ENCODE measurements around the gene BCAS4. TPM values are rescaled to one million over a fixed set of nuclear protein-coding genes. Genes with fewer than 3 reads are reported as not detected.

Gene BCAS4
- polyA plus RNA-seq, 3 donors: 0.73 to 1.5 (median 1.3) TPM

- WGBS, 3 donors: 63 to 82% (median 80%) methylated on average over 12 of the region's 12 CpGs
- no peak overlapping the region for H3K27ac ChIP-seq (ENCODE audit: low read depth, low read length)
These were observed 66.2 kb downstream of the BCAS4 start for GRCh38 chr20:50861012-50861411.

- WGBS, 3 donors: 61 to 64% (median 64%) methylated on average over 3 of the region's 3 CpGs
- no peak overlapping the region for H3K27ac ChIP-seq (ENCODE audit: low read depth, low read length)
These were observed 67.7 kb downstream of the BCAS4 start for GRCh38 chr20:50862546-50862945.

GRCh38 chr20:50865114-50865513 is 70.3 kb downstream of the BCAS4 start:
- WGBS, 3 donors: 84 to 91% (median 89%) methylated on average over 6 of the region's 6 CpGs
- H3K27ac ChIP-seq (ENCODE audit: low read depth, low read length): no peak overlapping the region

- WGBS, 3 donors: 80 to 85% (median 83%) methylated on average over 7 of the region's 7 CpGs
These were observed 70.7 kb downstream of the BCAS4 start for GRCh38 chr20:50865591-50865990.

GRCh38 chr20:50866036-50866685 is 71.3 kb downstream of the BCAS4 start:
- WGBS, 3 donors: 87 to 91% (median 89%) methylated on average over 12 of the region's 12 CpGs

More at GRCh38 chr20:50865591-50865990, 70.7 kb downstream of the BCAS4 start:
- no peak overlapping the region for H3K27ac ChIP-seq (ENCODE audit: low read depth, low read length)

GRCh38 chr20:50866831-50867230 is 72.0 kb downstream of the BCAS4 start:
- 92 to 96% (median 94%) methylated on average over 9 of the region's 9 CpGs for WGBS, 3 donors
- no peak overlapping the region for H3K27ac ChIP-seq (ENCODE audit: low read depth, low read length)

More at GRCh38 chr20:50866036-50866685, 71.3 kb downstream of the BCAS4 start:
- H3K27ac ChIP-seq (ENCODE audit: low read depth, low read length): no peak overlapping the region

- WGBS, 3 donors: 90 to 96% (median 96%) methylated on average over 6 of the region's 6 CpGs
- H3K27ac ChIP-seq (ENCODE audit: low read depth, low read length): no peak overlapping the region
These were observed 72.9 kb downstream of the BCAS4 start for GRCh38 chr20:50867805-50868204.

- no peak overlapping the region for H3K27ac ChIP-seq (ENCODE audit: low read depth, low read length)
- WGBS, 3 donors: 86 to 90% (median 88%) methylated on average over 11 of the region's 11 CpGs
These were observed 73.9 kb downstream of the BCAS4 start for GRCh38 chr20:50868509-50869495.

- no peak overlapping the region for H3K27ac ChIP-seq (ENCODE audit: low read depth, low read length)
- 66 to 67% (median 67%) methylated on average over 19 of the region's 19 CpGs for WGBS, 3 donors
These were observed 75.8 kb downstream of the BCAS4 start for GRCh38 chr20:50870561-50871161.

GRCh38 chr20:50872560-50873425 is 77.9 kb downstream of the BCAS4 start:
- 69 to 86% (median 72%) methylated on average over 16 of the region's 16 CpGs for WGBS, 3 donors
- no peak overlapping the region for H3K27ac ChIP-seq (ENCODE audit: low read depth, low read length)

- no peak overlapping the region for H3K27ac ChIP-seq (ENCODE audit: low read depth, low read length)
- WGBS, 3 donors: 89 to 91% (median 90%) methylated on average over 10 of the region's 10 CpGs
These were observed 78.7 kb downstream of the BCAS4 start for GRCh38 chr20:50873585-50873984.

GRCh38 chr20:50874111-50874757 is 79.4 kb downstream of the BCAS4 start:
- no peak overlapping the region for H3K27ac ChIP-seq (ENCODE audit: low read depth, low read length)
- 92 to 96% (median 95%) methylated on average over 10 of the region's 10 CpGs for WGBS, 3 donors

GRCh38 chr20:50874758-50875665 is 80.2 kb downstream of the BCAS4 start:
- WGBS, 3 donors: 86 to 88% (median 86%) methylated on average over 27 to 28 of the region's 28 CpGs
- H3K27ac ChIP-seq (ENCODE audit: low read depth, low read length): no peak overlapping the region

GRCh38 chr20:50876063-50876685 is 81.3 kb downstream of the BCAS4 start:
- 92 to 95% (median 95%) methylated on average over 19 of the region's 19 CpGs for WGBS, 3 donors

GRCh38 chr20:50876816-50877215 is 82.0 kb downstream of the BCAS4 start:
- WGBS, 3 donors: 87 to 91% (median 90%) methylated on average over 7 of the region's 7 CpGs

More at GRCh38 chr20:50876063-50876685, 81.3 kb downstream of the BCAS4 start:
- H3K27ac ChIP-seq (ENCODE audit: low read depth, low read length): no peak overlapping the region

GRCh38 chr20:50877232-50877743 is 82.4 kb downstream of the BCAS4 start:
- 76 to 83% (median 82%) methylated on average over 6 of the region's 6 CpGs for WGBS, 3 donors
- H3K27ac ChIP-seq (ENCODE audit: low read depth, low read length): no peak overlapping the region

More at GRCh38 chr20:50876816-50877215, 82.0 kb downstream of the BCAS4 start:
- no peak overlapping the region for H3K27ac ChIP-seq (ENCODE audit: low read depth, low read length)

Measured in adipose tissue (tissue), 3 donors.